Measurements from ENCODE around the gene ISL2.

Gene ISL2

DNA sequence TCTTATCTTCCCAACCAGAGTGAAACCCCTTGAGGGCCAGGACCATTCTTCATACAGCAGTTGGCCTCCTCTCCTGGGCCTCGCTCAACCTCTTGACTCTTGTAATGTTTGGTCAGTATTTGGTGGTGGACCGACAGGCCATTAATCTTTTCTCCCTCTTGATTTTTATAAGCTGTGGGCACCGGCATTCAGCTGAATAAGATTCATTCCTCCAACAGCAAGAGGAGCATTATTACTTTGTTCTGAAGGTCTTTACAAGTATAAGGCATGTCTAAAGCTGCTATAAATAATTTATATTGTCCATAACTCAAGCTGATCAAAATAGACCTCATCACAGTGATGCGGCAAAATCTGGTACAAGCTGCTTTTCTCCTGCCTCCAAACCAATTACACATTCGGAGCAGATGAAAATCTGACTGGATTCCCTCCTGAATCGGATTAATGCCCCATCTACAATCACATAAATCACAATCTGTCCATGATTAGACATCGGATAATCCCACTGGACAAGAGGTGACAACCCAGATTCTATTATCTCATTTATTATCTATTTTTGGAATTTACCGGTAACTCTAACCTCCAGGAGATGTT, 8.4 kb upstream of the ISL2 start:
- no peak for DNase-seq

GRCh38 chr15:76328958-76329357, 7.6 kb upstream of the ISL2 start:
- no peak for DNase-seq

DNA sequence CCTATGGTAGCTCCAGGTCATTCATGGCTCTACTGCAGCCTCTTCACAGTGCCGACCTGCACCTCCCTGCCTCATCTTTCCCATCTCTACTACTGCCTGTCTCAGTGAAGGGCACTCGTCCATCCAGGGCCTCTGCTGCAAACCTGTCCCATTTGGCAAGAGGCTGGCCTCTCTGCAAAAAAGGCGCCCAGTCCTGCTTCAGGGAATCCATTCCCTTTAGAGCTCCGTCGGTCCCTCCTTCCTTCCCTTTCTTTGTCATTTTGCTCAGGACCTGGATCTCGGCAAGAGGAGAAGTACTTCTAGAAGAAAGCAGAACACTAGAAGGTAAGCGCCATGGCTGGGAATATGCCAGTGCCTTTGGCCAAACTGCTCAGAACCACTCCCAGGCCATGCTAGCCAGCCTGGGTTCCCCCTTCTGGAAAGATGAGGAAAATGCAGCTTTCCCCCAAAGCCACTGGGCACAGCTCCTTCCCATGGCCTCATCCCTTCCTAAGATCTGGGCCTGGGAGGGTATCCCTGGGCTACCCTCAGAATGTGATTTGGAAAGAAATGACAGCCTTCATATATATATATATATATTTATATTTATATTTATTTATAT, 6.4 kb upstream of the ISL2 start:
- no peak for DNase-seq

DNA sequence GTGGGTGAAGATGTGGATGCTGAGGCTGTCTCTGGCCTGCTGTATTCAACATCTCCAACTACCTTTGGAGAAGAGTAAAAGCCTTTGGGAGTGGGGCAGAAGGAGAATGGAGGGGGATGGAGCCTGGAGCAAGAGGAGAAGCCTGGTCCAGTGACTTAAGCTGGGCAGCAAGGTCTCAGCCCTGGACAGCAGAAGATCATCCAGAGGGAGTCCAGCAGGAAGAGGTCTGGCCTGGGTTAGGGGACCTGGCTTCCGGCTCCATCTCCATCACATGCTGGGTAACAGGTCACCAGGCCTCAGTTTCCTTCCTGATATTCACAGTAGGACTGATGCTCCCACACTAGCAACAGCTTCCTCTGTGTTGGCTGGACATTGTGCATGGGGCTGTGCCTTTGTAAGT, 3.8 kb upstream of the ISL2 start:
- DNase-seq: no peak

- DNase-seq: no peak
Measured at GRCh38 chr15:76333309-76333708, 3.3 kb upstream of the ISL2 start.

DNA sequence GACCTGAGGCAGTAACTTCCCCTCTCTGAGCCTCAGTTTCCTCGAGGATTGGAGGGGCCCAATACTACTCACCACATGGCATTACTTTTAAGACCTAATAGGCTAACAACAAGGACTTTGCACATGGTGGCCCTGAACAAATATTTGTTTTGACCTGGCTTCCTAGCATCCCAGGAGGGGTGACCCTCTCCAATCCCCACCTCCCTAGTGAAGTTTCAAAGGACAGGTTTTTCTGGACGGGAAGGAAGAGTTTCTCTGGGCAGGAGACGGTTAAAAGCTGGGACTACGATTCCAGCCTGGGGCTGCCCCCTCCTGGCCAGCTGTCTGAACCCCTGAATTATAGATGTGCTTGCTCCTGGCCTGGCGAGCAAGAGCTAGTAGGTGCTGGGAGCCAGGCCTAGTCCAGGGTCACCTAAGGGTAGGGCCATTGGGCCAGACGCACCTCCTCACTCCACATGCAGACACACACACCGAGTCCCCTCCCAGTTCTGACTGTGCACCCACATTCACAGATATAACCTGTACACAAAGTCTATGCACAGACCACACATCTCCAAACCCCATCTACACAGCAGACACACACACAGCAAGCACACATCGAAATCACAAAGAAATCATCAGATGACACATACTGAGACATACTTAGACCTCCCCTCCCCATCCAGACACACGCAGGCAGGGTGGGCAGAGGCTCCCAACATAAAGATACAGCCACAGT, 2.7 kb upstream of the ISL2 start:
- DNase-seq: no peak

GRCh38 chr15:76334438-76335306, 1.9 kb upstream of the ISL2 start:
- DNase-seq: no peak

DNA sequence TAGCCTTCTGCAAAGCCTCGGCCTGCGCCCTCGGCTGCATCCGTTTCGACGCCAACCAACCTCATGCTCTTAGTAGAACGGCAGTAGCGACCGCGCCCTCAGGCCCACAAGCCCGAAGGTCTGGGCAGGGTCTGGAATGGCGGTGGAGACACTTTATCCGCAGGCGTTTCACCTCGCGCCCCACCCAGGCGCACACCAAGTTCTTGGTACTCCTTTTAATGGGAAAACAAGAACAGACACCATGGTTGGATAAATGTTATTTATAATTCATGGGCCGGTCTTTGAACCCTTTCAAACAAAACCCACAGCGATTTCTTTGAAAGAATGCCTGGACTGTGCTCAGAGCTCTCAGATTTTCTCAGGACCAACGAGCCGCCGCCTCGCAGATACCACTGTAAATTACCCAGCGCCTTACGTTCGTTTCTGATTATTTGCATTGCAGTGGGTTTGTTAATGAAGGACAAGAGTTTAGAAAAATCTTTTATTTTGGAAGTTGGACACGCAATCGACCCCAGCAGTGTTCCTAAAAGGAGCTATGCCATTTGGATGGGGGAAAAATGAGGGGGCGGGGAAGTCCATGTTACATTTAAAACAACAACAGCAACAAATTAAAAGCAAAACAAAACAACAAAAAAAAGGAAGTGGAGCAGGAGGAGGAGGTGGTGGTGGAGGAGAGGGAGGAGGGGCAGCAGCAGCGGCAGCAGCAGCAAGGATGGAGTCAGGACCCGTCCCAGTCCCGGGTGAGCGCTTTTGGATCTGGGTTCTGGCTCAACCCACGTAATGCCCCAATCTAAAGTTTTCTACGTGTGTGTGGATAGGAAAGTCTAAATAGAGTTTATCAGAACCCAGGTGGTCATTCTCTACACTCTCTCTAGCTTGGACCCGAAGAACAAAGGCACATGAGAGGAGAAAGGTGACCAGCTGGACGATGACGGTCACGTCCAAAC, 993 bp upstream of the ISL2 start:
- peak in 1 of 2 experiments; percentile 44 for DNase-seq

DNA sequence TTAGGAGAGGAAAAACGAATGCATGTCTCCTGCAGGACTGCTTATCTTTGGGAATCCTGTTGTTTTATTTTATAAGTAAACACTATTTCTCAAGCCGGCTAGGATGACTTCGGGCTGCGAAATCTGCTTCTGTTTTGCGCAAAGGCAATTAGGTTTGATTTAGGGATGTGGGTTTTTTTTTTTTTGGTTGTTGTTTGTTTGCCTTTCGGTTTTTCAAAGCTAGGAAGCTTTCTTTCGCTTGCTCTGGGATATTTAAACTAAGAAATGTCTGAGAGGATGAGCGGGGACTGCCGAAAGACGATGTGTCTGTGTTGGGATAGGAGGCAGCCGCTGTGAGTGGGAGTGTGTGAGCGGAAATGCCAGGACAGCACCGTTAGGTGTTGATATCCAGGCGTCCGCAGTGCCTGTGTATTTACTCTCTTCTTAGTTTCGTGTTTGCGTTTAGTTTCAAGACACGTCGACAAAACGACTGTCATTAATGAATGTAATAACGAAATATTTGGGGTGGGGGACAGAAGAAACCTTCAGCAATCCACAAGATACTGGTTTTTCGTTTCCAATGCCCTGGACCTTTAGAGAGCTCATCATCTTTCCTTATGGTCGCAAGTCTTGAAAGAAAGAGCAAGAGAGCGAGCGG, 604 bp downstream of the ISL2 start:
- DNase-seq: peak in 1 of 2 experiments; percentile 40

- DNase-seq: peak in 1 of 2 experiments; percentile 54
Measured at GRCh38 chr15:76337696-76338485, 1.3 kb downstream of the ISL2 start.

DNA sequence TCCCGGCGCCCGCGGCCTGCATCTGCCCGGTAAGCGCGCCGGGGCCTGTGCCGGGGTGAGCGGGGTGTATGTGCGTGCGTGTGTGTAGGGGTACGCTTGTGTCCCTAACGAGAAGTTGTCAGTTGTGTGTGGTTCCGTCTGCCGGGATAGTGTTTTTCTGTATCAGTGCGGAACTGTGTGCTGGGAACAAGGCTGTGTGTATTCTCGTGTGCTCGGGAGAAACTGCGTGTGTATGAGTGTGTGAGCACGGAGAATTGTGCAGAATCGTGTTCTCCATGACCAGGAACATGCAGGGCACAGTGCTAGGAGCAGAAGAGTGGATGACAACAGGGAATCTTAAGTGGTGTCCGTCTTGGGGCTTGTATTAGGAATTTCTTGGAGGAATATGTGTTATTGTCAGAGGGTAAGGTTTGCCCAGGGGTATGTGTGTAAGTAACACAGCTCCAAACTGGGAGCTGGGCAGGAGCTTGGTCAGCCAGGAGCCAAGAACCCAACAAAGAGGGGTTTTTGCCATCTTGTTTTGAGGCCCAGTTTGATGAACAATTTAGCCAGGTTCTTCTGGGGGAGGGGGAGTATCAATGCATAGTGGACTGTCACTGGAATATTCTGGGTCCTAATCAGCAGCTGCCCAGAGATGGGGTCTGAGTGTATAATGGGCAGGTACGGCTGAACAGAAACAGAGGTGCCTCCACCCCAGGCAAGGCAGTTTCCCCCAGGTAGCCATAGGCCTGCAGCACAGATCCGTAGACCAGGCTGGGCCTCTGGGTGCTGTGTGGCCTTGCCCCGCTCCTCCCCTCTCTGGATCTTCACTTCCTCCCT, 2.1 kb downstream of the ISL2 start:
- DNase-seq: peak in 1 of 2 experiments; percentile 34

DNA sequence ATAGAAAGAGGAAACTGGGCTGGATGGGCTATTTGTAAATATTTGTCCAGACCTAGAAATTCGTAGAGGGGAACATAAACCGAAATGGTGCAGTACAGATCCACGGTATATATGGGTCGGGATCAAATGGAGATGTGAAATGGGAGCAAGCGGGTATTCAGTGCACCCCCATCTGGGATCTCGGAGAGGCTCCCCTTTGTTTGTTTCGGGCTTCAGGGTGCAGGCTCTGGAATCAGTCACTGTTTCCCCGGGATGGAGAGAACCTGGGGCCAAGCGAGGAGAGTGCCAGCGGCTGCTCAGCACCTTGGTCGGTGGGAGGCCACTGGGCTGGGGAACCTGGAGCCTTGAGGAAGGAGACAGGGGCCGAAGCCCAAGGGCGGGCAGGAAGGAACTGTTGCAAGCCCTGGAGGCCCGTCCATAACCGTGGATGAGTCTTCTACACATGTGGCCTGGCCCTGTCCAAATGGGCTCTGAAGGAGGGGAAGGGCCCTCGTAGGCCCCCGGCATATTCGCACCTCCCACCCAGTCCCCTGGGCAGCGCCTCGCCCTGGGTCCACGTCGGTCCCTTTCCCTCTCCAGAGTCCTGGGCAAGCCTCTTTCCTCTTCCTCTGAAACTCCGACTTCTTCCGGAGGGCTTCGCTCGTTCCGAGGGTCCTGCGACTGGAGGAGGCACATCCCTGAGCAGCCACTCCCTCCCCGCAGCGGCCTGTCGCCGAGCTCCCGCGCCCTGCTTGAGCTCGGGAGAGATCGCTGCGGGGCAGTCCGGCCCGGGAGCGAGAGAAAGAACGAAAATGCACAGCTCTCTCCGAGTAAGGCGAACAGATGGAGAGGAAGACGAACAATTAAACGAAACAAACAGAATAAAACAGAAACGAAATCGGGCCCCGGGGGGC, 3.0 kb downstream of the ISL2 start:
- peak in 1 of 2 experiments; percentile 57 for DNase-seq

DNA sequence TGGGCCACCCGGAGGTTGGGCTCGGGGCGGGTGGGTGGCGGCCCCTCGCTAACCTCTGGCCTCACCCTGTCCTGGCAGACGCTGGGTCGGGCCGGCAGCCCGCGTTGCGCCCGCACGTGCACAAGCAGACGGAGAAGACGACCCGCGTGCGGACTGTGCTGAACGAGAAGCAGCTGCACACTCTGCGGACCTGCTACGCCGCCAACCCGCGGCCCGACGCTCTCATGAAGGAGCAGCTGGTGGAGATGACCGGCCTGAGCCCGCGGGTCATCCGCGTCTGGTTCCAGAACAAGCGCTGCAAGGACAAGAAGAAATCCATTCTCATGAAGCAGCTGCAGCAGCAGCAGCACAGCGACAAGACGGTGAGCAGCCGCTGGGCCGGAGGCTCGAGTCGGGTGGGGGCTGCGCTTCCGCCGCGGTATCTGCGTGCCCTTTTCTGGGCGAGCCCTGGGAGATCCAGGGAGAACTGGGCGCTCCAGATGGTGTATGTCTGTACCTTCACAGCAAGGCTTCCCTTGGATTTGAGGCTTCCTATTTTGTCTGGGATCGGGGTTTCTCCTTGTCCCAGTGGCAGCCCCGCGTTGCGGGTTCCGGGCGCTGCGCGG, 3.7 kb downstream of the ISL2 start:
- peak; percentile 60 to 64 for DNase-seq

- DNase-seq: peak; percentile 69 to 78
Measured at GRCh38 chr15:76340803-76341365, 4.3 kb downstream of the ISL2 start.

DNA sequence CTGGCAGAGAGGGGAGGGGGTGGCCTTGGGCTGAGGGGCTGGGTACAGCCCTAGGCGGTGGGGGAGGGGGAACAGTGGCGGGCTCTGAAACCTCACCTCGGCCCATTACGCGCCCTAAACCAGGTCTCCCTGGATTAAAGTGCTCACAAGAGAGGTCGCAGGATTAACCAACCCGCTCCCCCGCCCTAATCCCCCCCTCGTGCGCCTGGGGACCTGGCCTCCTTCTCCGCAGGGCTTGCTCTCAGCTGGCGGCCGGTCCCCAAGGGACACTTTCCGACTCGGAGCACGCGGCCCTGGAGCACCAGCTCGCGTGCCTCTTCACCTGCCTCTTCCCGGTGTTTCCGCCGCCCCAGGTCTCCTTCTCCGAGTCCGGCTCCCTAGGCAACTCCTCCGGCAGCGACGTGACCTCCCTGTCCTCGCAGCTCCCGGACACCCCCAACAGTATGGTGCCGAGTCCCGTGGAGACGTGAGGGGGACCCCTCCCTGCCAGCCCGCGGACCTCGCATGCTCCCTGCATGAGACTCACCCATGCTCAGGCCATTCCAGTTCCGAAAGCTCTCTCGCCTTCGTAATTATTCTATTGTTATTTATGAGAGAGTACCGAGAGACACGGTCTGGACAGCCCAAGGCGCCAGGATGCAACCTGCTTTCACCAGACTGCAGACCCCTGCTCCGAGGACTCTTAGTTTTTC, 4.9 kb downstream of the ISL2 start:
- peak in 1 of 2 experiments; percentile 45 for DNase-seq

DNA sequence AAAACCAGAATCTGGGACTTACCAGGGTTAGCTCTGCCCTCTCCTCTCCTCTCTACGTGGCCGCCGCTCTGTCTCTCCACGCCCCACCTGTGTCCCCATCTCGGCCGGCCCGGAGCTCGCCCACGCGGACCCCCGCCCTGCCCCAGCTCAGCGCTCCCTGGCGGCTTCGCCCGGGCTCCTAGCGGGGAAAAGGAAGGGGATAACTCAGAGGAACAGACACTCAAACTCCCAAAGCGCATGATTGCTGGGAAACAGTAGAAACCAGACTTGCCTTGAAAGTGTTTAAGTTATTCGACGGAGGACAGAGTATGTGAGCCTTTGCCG, 5.4 kb downstream of the ISL2 start:
- DNase-seq: no peak

Measured in activated T-cell treated with anti-CD3 and anti-CD28 coated beads, Interleukin-2, amount 50 U/mL, for 48 hours (primary cell).